NCI-H82 (cell line): ENCODE results near the gene PRDM15.

ENCODE experiments used
- DNase-seq: peaks from one replicate; lab custom pipeline; 2025; lab: John Stamatoyannopoulos, UW

The PRDM15 gene

GRCh38 chr21:41778930-41779600, 100.1 kb downstream of the PRDM15 start:
- DNase-seq, result peak; percentile 72

DNA sequence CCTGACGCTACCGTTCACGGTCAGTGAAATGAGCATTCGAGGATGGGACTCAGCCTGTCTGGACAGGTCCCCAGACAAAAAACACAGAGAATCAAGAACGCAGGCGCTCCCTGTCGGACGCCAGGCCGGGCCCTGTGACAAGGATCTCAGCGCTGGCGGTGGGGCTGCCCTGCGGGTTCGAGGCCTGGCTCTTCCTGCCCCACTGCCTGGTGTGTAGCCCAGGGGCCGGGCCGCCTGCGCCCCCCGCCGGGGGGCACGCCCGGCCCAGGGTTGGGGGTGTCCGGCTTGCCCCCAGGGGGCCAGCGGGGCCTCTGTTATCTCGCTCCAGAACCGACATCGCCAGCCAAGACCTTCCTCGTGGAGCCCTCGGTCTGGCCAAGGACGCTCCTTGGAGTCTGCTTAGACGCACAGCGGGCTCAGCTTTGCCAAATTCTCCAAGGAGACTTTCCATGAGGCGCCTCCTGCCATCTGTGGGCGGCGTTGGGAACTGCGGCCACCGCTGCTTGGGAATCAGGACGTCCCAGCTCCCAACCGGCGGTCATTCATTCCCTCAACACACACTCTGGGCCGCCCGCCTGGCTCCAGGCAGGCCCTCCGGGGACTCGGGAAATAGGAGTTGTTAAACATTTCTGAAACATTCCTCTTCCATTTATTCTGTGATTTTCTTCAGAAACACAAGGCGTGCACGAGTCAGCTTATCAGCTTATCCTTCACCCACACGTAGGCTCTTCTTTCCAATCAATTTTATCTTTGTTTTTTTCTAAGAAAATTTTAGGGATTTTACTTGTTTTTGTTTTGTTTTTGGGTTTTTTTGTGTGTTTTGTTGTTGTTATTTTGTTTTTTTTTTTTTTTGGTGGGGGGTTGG, 101.0 kb downstream of the PRDM15 start:
- DNase-seq, result peak; percentile 91

DNA sequence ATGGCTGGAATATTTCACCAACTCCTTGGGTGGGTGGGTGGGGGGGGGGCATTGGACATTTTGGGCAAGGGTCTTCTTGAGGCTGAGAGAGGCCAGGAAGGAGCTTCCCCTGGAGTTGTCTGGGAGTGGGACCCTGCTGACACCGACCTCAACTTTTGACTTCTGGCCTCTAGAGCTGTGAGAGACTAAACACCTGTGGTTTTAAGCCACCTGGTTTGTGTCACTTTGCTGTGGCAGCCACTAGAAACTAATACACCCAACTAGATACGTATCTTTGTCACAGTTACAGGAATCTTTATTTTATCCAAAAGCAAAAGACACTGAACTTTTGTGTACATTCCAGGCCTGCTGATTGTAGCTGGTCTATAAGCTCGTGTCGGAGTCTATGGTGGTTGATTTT, 102.4 kb downstream of the PRDM15 start:
- DNase-seq, result no peak

DNA sequence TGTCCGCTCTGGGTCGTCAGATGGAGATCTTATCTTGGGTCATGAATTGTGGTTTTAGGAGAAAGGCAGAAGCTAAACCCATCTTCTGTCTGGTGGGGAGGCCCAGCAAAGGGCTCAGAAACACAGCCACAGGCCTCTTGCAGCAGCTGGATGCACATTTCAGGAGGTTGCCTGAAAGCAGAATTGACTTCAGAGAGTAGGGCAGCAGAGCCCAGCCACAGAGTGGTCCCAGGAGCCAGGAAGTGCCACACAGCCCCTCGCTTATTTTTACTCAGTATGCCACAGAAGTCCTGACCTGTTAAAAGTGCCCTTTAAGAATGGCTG, 104.0 kb downstream of the PRDM15 start:
- no peak for DNase-seq

DNA sequence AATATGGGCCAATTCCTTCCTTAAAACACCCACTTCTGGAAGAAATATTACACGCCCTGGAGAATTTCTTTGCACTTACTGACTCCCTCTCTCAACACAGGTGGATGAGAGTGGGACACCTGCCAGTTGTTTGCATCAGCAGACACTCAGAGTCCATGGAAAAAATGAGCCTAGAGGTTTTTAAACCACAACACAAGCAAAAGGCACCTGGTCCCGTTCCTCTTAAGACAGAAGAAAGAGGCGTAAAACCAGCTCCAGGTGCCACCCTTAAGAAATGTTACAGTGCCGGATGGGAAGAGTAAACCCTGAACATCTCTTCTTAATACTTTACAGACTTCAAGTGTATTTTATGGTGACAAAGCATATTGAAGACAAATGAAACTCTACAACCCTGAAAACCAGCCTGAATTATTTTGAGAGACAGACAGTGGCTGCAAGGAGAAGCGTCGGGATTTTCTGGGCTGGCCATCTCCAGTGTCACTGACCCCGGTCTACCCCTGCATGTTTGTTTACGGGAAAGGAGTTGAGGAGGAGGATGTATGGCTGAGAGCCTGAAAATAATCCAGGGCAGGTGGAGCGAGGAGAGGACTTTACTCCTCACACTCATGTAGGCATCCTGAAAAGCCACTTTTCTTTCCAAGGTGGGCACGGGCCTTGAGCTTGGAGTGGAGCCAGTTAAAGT, 104.5 kb downstream of the PRDM15 start:
- DNase-seq, result no peak

DNA sequence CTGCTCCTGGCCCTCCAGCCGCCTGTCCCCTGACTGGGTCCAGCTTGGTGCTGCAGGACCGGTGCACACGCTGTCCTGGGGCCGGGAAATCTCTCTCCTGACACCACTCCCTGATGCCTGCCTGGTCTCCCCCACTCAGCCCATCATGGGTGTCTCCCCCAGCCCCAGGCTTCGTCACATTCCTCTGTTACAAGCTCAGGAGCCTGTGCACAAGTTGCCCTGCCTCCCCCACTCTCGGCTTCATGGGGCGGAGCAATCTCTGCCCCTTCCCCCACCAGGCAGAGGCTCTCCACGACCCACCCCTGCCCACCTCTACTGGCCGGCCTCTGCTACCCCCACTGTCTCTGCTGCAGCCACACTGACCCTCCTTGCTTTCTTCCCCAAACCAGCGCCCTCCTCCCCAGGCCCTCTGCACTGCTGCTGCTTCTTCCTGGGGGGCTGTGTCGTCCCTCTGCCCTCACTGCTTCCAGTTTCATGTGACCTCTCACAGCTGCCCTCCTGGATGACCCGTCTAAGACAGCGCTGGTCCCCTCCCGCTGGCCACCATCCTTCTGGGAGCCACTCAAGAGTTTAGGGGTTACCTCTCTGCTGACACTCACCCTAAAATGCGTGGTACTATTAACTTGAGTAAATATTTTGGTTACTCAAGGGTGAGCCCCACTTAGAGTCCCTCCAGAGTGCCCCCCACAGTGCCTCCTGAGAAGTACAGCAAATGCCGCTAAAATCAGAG, 106.6 kb downstream of the PRDM15 start:
- no peak for DNase-seq

- no peak for DNase-seq
Observed at GRCh38 chr21:41771625-41771945, 107.6 kb downstream of the PRDM15 start.

DNA sequence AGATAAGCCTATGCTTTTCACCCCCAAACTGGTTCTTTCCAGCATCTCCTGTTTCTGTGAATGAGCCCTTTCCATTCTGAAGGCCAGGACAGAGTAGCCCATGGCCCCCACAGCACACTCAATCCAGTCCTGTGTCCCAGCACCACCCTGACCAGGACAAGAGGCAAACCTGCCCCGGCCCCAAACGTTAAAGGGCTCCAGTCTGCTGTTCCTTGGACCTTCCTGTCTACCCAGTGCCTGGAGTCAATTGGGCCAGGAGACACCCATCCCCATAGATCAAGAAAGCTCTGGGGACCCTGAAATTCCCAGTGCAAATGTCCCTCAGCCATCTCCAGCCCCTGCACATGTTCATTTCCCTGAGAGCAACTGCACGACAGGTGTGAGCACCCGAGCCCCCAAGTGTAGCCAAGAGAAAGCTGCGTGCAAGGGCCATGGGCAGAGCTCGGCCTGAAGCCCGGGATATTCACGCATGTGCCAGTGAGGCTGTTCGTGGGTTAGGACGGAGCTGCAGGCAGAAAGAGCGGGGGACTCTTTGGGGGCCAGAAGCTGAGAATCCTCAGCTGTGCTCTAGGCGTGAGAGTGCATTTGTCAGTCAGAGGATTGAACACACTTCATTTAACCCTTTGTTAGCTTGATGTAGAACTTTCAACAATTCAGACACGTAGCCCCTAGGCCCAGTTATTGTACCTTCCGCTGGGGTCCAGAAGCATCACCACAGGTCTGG, 108.1 kb downstream of the PRDM15 start:
- peak; percentile 50 for DNase-seq

DNA sequence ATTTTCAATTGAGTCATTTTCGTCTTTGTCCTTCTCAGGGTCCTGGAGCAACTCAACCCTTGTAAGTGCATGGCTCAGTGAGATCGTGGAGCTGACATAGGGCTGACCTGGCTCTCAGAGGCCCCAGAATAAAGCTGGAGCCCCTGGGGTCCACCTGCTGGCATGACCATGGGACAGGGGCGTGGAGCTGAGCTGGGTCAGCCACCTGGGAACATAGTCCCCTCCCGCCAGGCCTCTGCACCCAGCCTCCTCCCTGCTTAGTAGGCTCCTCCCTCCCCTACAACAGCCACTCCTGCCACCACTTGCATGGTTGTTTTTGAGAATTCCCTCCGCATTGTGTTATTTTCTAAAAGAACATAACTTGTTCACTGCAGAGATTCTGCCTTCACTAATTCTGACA, 109.2 kb downstream of the PRDM15 start:
- peak; percentile 59 for DNase-seq

- no peak for DNase-seq
Observed at GRCh38 chr21:41769521-41769920, 109.6 kb downstream of the PRDM15 start.

- DNase-seq, result no peak
Observed at GRCh38 chr21:41769111-41769510, 110.0 kb downstream of the PRDM15 start.

DNA sequence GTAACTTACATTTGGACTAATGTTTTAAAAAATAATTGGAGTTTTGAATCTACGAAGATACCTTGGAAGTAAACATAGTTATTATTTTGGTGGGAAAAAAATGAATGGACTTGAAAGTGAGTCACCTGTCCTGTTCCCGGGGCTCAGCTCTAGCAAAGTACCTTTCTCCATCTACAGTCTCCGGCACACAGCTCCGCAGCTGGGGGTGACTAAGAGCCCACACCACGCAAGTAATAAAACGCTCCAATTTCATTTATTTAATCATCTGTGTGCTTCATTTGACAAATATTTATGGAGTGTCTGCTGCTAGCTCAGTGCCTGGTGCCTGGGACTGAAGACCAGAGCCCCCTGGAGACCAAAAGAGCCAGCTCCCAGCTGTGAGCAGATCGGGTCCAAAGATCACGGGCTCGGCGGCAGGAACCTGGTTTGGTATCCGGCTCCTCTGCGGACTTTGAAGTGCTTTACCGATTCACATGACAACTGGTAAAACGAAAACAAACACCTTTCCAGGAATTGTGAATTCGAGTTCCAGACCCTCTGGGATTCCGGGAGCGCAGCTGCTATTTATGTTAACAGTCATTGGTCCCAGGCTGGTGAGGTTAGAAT, 110.6 kb downstream of the PRDM15 start:
- DNase-seq, result peak; percentile 61

GRCh38 chr21:41767606-41768436, 111.3 kb downstream of the PRDM15 start:
- peak; percentile 18 for DNase-seq

- DNase-seq, result peak; percentile 89
Observed at GRCh38 chr21:41766883-41767605, 112.1 kb downstream of the PRDM15 start, which contains the start of gene RIPK4. TSS of gene RIPK4 (minus strand) at chr21:41767052. CDS start at chr21:41767041, 11 bp downstream.

DNA sequence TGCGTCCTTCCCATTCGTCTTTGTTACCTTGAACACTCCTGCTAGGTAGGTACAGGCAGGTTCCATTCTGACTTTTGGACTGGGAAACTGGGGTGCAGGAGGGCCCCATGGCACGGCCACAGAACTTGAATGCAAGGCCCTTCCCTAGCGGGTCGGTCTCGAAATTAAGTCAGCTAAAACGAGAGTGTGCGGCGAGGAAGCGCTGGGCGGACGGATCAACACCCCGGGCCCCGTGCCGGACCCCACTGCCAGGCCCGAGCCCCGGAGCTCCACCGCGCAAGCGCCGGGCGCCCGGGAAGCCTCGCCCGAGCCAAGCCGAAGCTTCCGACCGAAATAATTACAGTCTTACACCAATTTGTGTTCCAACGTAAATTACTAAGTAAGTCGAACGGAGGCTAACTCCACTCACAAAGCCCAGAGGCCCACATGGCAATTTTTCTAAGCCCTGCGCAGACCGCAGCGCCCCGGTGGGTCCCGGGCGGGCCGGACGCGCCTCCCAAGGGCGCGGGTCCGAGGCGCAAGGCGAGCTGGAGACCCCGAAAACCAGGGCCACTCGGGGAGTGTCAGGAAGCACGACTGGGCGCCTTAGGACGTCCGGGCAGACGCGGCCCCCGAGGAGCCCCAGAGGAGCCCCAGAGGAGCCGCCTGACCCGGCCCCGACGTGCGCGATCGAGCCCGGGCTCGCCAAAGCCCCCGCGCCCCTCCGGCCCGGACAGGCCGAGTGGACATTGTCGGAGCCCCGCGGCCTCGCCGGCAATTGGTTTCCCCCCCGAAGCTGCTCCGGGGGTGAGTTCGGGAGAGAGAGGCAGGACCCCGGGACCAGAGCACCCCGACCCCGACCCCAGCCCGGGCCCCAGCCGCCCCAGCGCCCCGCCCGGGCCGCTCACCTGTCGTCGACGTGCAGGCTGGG, 112.9 kb downstream of the PRDM15 start:
- peak; percentile 26 for DNase-seq

DNA sequence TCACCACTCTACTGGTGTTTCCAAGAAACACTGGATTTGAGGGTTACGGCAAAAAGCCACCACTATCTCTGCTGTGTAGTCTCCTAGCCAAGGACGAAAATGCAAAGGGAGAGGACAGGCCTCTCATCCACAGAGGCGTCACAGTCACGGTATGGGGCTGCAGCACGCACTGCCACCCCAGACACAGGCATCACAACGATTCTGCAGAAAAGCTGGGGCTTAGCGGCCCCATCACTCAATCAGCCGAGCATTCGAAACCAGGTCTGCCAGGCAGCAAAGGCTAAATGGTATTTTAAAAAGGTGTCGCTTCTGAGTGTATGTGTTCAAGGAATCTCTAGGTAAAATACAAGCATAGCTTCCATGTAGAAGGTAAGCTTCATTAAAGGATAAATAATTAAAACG, 113.7 kb downstream of the PRDM15 start:
- peak; percentile 37 for DNase-seq

DNA sequence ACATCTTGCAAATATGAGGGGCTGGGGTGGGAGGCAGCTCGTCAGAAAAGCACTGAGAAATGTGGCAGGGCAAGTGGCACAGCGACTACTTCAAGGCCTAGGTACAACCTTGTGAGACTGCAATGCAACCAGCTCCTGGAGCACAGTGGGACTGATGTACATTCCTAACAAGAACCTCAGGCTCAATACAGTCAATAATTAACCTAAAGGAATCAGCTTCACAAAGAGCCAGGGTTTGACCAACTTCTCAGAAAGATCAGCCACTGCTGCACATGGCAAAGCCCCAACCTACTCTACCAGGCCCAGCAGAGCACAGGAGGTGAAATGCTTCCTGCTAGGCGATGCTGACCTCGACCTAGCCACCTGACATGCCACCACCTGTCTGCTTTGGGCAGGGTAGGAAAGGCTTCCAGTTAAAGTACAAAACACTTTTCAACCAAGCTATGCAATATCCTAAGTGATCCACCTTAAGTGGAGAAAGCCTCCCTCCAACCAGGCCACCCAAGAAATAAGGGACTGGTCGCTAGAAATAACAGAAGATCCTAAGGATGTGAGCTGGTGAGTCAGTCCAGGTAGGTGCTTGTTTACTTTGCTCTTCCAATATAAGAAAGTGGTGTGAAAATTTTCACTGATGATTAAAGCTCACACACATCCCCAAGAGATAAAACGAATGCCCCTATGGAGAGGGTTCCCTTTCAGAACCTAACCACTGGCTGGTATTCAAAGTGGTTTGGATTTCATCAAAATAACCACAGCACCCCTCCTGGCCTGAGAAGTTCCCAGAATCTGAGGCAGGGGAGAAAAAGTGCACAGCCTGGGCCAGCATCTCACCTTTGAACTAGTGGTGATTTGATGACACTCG, 114.4 kb downstream of the PRDM15 start:
- no peak for DNase-seq

DNA sequence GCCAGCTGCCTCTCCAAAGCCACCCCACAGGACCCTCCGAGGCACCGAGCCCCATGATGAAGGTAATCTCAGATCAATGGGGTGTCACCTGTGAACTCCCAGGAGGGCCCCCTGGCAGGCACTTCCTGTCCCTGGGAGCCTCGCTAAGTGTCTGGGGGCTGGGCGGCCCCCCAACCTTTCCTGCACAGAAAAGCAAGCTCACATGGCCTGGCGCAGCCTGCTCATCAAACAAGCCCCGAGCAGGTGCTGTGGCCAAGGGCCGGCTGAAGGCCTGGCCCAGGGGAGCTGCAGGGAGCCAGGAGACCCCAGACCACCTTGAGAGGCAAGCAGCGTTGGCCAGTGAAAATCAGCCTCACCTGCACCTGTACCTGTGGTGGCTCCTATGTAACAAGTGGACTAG, 115.1 kb downstream of the PRDM15 start:
- DNase-seq, result peak; percentile 35
